OCI-LY1 (cell line): ENCODE measurements around the gene MAN1A1.

Experiments
- H2AFZ ChIP-seq: fragments of 200-600 bp; sonication (generic), shearing (Covaris generic); 2 replicates; pipeline ENCODE4 v1.6.0; 2014; ENCODE audit warnings: antibody characterized with exemption, mild to moderate bottlenecking, low read length
- H3F3A ChIP-seq: fragments of 200-600 bp; sonication (generic), shearing (Covaris generic); 2 replicates; pipeline ENCODE4 v1.6.0; 2014; ENCODE audit warnings: mild to moderate bottlenecking, antibody characterized with exemption, low read length, moderate library complexity; ENCODE audit not compliant: insufficient read depth
- H3K27ac ChIP-seq: fragments of 200-600 bp; sonication (generic); 2 replicates; pipeline ENCODE4 v1.5.1; 2014; ENCODE audit warnings: low read length, mixed run types, mild to moderate bottlenecking, low read depth; ENCODE audit not compliant: poor library complexity, severe bottlenecking
- H3K27me3 ChIP-seq: fragments of 200-600 bp; sonication (generic); 2 replicates; pipeline ENCODE4 v1.6.0; 2014; ENCODE audit warnings: antibody characterized with exemption, mild to moderate bottlenecking, low read length, moderate library complexity; ENCODE audit not compliant: insufficient read depth
- H3K36me3 ChIP-seq: fragments of 200-600 bp; sonication (generic); 2 replicates; pipeline ENCODE4 v1.6.1; 2014; ENCODE audit warnings: mild to moderate bottlenecking, antibody characterized with exemption, low read length, moderate library complexity, mixed read lengths; ENCODE audit not compliant: insufficient read depth
- H3K4me1 ChIP-seq: fragments of 200-600 bp; sonication (generic); 2 replicates; pipeline ENCODE4 v1.5.1; 2014; ENCODE audit warnings: mild to moderate bottlenecking, low read length, moderate library complexity; ENCODE audit not compliant: insufficient read depth, severe bottlenecking
- H3K4me2 ChIP-seq: fragments of 200-600 bp; sonication (generic), shearing (Covaris generic); 2 replicates; pipeline ENCODE4 v1.6.1; 2014; ENCODE audit warnings: low read length
- H3K4me3 ChIP-seq: fragments of 200-600 bp; sonication (generic); 2 replicates; pipeline ENCODE4 v1.5.1; 2014; ENCODE audit warnings: low read length, low read depth, mild to moderate bottlenecking, mixed read lengths; ENCODE audit not compliant: poor library complexity, severe bottlenecking
- H3K79me2 ChIP-seq: fragments of 200-600 bp; shearing (Covaris generic); 2 replicates; pipeline ENCODE4 v1.6.1; 2016; ENCODE audit warnings: mixed run types, low read length, mixed read lengths; ENCODE audit not compliant: insufficient read depth
- H3K9ac ChIP-seq: fragments of 200-600 bp; sonication (generic), shearing (Covaris generic); 2 replicates; pipeline ENCODE4 v1.6.1; 2014; ENCODE audit warnings: mild to moderate bottlenecking, low read length, mixed read lengths
- H3K9me2 ChIP-seq: fragments of 200-600 bp; sonication (generic), shearing (Covaris generic); 2 replicates; pipeline ENCODE4 v1.6.1; 2014; ENCODE audit warnings: low read depth, mild to moderate bottlenecking, low read length, mixed read lengths
- H3K9me3 ChIP-seq: fragments of 200-600 bp; shearing (Covaris generic); 2 replicates; pipeline ENCODE4 v1.6.1; 2014; ENCODE audit warnings: low read length, mixed read lengths
- H4K20me1 ChIP-seq: fragments of 200-600 bp; sonication (generic), shearing (Covaris generic); 2 replicates; pipeline ENCODE4 v1.6.0; 2016; ENCODE audit warnings: mild to moderate bottlenecking, low read length; ENCODE audit not compliant: insufficient read depth
- EZH2 ChIP-seq: fragments of 200-600 bp; sonication (generic), shearing (Covaris generic); IDR thresholded peaks from 2 replicates; pipeline ENCODE4 v1.8.0; 2017; ENCODE audit warnings: borderline replicate concordance, mixed run types, mild to moderate bottlenecking, antibody characterized with exemption, low read length, moderate library complexity, mixed read lengths
- TF ChIP-seq, protein P1 (sequence below): fragments of 200-600 bp; sonication (generic), shearing (Covaris generic); IDR thresholded peaks from 2 replicates; pipeline ENCODE4 v1.5.1; 2017; ENCODE audit warnings: mild to moderate bottlenecking, antibody characterized with exemption, low read length, moderate library complexity, mixed read lengths

MAN1A1 gene

DNA sequence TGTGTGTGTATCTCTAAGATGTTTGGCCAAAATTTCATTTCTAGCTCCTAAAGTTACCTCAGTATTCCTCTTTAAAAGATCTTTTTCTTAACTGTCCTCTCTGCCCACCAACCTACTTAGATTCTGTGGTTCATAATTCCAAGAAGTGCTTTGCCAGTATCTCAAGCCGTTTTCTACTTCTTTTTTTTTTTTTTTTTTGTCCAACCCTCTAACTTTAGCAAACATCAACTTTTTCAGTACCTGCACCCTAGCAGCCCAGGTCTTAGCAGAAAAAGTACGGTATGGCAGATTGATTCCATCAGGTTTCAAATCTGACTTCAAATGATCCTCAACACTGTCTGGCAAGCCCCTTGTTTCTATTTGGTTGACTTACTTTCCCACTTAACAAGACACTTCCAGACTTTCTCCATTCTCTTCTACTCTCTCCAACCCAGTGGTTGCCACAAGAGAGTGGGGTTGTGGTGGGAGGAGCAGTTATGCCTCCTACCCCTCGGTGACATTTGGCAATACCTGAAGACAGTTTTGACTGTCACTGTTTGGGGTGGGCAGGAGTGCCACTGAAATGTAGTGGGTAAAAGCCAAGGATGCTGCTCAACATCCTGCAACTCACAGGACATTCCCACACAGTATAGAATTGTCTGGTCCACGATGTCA is 10.8 kb upstream of the MAN1A1 start:
- Histone ChIP-seq H3F3A (no peaks in the 10 kb centered on the region), H2AFZ (no peak overlapping the region), H3K27ac (no peak overlapping the region), H3K4me2 (no peak overlapping the region), H3K9me3 (no peaks in the 10 kb centered on the region), H4K20me1 (no peaks in the 10 kb centered on the region), H3K9me2 (no peaks in the 10 kb centered on the region), H3K36me3 (no peaks in the 10 kb centered on the region), H3K9ac (no peak overlapping the region), H3K27me3 (no peaks in the 10 kb centered on the region), H3K79me2 (no peaks in the 10 kb centered on the region), H3K4me3 (no peak overlapping the region), H3K4me1 (peaks cover under 1% of the 10 kb centered on the region)
- TF ChIP-seq, protein P1, sequence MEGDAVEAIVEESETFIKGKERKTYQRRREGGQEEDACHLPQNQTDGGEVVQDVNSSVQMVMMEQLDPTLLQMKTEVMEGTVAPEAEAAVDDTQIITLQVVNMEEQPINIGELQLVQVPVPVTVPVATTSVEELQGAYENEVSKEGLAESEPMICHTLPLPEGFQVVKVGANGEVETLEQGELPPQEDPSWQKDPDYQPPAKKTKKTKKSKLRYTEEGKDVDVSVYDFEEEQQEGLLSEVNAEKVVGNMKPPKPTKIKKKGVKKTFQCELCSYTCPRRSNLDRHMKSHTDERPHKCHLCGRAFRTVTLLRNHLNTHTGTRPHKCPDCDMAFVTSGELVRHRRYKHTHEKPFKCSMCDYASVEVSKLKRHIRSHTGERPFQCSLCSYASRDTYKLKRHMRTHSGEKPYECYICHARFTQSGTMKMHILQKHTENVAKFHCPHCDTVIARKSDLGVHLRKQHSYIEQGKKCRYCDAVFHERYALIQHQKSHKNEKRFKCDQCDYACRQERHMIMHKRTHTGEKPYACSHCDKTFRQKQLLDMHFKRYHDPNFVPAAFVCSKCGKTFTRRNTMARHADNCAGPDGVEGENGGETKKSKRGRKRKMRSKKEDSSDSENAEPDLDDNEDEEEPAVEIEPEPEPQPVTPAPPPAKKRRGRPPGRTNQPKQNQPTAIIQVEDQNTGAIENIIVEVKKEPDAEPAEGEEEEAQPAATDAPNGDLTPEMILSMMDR: no peak
- no peak for TF ChIP-seq EZH2

DNA sequence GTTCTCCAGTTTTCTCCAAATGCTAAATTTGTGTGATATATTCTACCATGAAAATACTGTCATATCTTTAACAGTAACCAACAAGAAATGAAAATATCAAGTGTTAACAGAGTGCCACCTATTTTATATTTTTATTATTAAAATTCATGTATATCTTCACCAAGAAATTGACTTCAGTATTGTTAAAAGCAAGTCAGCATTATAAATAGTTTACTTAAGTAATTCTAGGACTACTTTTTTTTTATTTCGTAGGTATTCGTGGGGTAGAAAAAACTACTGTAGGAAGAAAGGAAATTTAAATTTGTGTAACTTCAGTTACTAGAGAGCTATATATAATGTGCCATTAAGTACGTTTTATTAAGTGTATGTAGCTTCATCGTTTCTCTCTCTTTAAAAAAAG is 6.3 kb upstream of the MAN1A1 start:
- H3K4me3 ChIP-seq: no peak overlapping the region
- no peaks in the 10 kb centered on the region for H3K9me2 ChIP-seq
- H3K27ac ChIP-seq: no peak overlapping the region

DNA sequence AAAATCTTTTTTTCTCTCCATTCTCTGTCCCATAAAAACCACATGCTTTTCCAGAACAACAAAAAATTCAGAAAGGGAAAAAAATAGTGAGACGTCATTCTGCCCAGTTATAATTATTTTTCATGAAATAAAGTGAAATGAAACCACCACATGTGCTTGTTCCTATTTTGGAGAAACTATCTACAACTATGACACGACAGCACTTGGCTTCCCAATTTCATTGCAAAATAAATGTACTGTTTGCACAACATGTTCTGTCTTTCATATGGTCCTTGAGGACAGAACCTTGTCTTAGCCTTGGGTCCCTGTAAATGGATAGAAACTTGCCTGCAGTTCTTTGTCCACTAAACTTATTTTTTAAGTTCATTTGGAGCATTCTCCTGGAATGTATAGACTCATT is 5.6 kb upstream of the MAN1A1 start:
- Histone ChIP-seq H3K27ac (no peak overlapping the region), H3K4me3 (no peak overlapping the region), H3K36me3 (no peaks in the 10 kb centered on the region), H3K27me3 (no peaks in the 10 kb centered on the region), H3K4me2 (no peak overlapping the region), H3K79me2 (no peaks in the 10 kb centered on the region), H3F3A (no peaks in the 10 kb centered on the region), H4K20me1 (no peaks in the 10 kb centered on the region), H3K9me2 (no peaks in the 10 kb centered on the region), H3K9ac (no peak overlapping the region), H2AFZ (no peak overlapping the region), H3K9me3 (no peaks in the 10 kb centered on the region), H3K4me1 (peaks cover 14% of the 10 kb centered on the region)
- TF ChIP-seq EZH2: no peak
- TF ChIP-seq, protein P1: no peak

More for the DNA sequence above, 6.3 kb upstream of the MAN1A1 start:
- H3K9ac ChIP-seq: no peak overlapping the region
- TF ChIP-seq, protein P1: no peak
- no peak for TF ChIP-seq EZH2
- peaks cover 8% of the 10 kb centered on the region for H3K4me1 ChIP-seq
- H3K4me2 ChIP-seq: no peak overlapping the region
- no peaks in the 10 kb centered on the region for H3K36me3 ChIP-seq
- no peaks in the 10 kb centered on the region for H3K9me3 ChIP-seq
- no peaks in the 10 kb centered on the region for H3K27me3 ChIP-seq
- H3F3A ChIP-seq: no peaks in the 10 kb centered on the region
- H2AFZ ChIP-seq: no peak overlapping the region
- H3K79me2 ChIP-seq: no peaks in the 10 kb centered on the region
- no peaks in the 10 kb centered on the region for H4K20me1 ChIP-seq
